ENCODE measurements around the gene NKPD1. TPM values are rescaled to one million over a fixed set of nuclear protein-coding genes. Genes with fewer than 3 reads are reported as not detected.

NKPD1 gene
- polyA plus RNA-seq, 1 of the 3 experiments (the other 2 are of a cell fraction) = 0.12 TPM

GRCh38 chr19:45159210-45159970 is 1.4 kb downstream of the NKPD1 start:
- Histone ChIP-seq H3K36me3 (replicated peaks in 1 of 2; ENCODE audit: control insufficient read depth in 1 of 2, insufficient read depth in 2 of 2, low read length in 1 of 2) (no peaks in the 10 kb centered on the region), H3K9me3 (no peaks in the 10 kb centered on the region), H3K27ac (ENCODE audit: low read depth in 2 of 2, low read length in 1 of 2) (no peak overlapping the region), H3K27me3 (ENCODE audit: insufficient read depth) (no peaks in the 10 kb centered on the region), H3K4me3 (ENCODE audit: low read depth in 2 of 2, low read length in 1 of 2) (no peak overlapping the region), H2AFZ (ENCODE audit: low read depth) (no peak overlapping the region), H3K4me2 (no peak overlapping the region), H3K9me2 (no peaks in the 10 kb centered on the region), H3K9ac (no peak overlapping the region), H3F3A (replicated peaks; ENCODE audit: insufficient read depth) (no peaks in the 10 kb centered on the region), H3K79me2 (ENCODE audit: insufficient read depth) (no peaks in the 10 kb centered on the region), H3K4me1 (ENCODE audit: control insufficient read depth in 1 of 2, insufficient read depth in 2 of 2, low read depth in 1 of 2, low read length in 1 of 2) (peaks cover 0 to 9% of the 10 kb centered on the region in 2 experiments; a peak in 1 of 4 replicates), H4K20me1 (ENCODE audit: insufficient read depth) (no peaks in the 10 kb centered on the region)
- ChIA-PET POLR2A (no interaction called here), CTCF (interaction anchor here (0.9 to 3.7 kb wide), 7 partner anchors 16 to 280 kb away, joined by 3 to 16 read pairs (median 3); no protein-coding TSS in a partner anchor)
- no peak for DNase-seq
- TF ChIP-seq USF2 (IDR thresholded peaks at IDR 0.05; ENCODE audit: borderline replicate concordance, low read depth, low read length) (no peak), RXRA (IDR thresholded peaks at IDR 0.05; ENCODE audit: borderline replicate concordance, low read depth) (no peak), TAF1 (IDR thresholded peaks at IDR 0.05; ENCODE audit: borderline replicate concordance, low read depth, low read length) (no peak), GABPA (IDR thresholded peaks at IDR 0.05; ENCODE audit: low read depth) (no peak), CHD2 (IDR thresholded peaks at IDR 0.05; ENCODE audit: low read length, partially characterized antibody) (no peak), NRF1 (IDR thresholded peaks at IDR 0.05; ENCODE audit: low read depth, low read length) (no peak), EZH2phosphoT487 (IDR thresholded peaks at IDR 0.05; ENCODE audit: borderline replicate concordance, low read depth) (no peak), POLR2AphosphoS5 (IDR thresholded peaks at IDR 0.05; ENCODE audit: low read depth, low read length) (no peak), JUND (IDR thresholded peaks at IDR 0.05) (no peak), RAD21 (IDR thresholded peaks at IDR 0.05; ENCODE audit: low read length) (no peak), FOXM1 (IDR thresholded peaks at IDR 0.05; ENCODE audit: low read depth) (no peak), YY1 (IDR thresholded peaks at IDR 0.05; ENCODE audit: low read depth) (no peak), PBX3 (IDR thresholded peaks at IDR 0.05) (no peak), FOSL2 (IDR thresholded peaks at IDR 0.05; ENCODE audit: borderline replicate concordance, low read depth) (no peak)
- WGBS (ENCODE audit: low lambda C conversion rate) = 76% methylated on average over 8 of the region's 12 CpGs

GRCh38 chr19:45158503-45159209 is 2.1 kb downstream of the NKPD1 start:
- Histone ChIP-seq H3K4me3 (ENCODE audit: low read depth in 2 of 2, low read length in 1 of 2) (no peak overlapping the region), H3K79me2 (ENCODE audit: insufficient read depth) (no peaks in the 10 kb centered on the region), H3K27me3 (ENCODE audit: insufficient read depth) (no peaks in the 10 kb centered on the region), H3K9me3 (no peaks in the 10 kb centered on the region), H4K20me1 (ENCODE audit: insufficient read depth) (no peaks in the 10 kb centered on the region), H2AFZ (ENCODE audit: low read depth) (no peak overlapping the region), H3K36me3 (replicated peaks in 1 of 2; ENCODE audit: control insufficient read depth in 1 of 2, insufficient read depth in 2 of 2, low read length in 1 of 2) (no peaks in the 10 kb centered on the region), H3K9ac (no peak overlapping the region), H3K27ac (ENCODE audit: low read depth in 2 of 2, low read length in 1 of 2) (no peak overlapping the region), H3K9me2 (no peaks in the 10 kb centered on the region), H3K4me2 (no peak overlapping the region), H3K4me1 (ENCODE audit: control insufficient read depth in 1 of 2, insufficient read depth in 2 of 2, low read depth in 1 of 2, low read length in 1 of 2) (peaks cover 0 to 9% of the 10 kb centered on the region in 2 experiments; a peak in 1 of 4 replicates), H3F3A (replicated peaks; ENCODE audit: insufficient read depth) (no peaks in the 10 kb centered on the region)
- 81% methylated on average over 18 of the region's 27 CpGs for WGBS (ENCODE audit: low lambda C conversion rate)
- DNase-seq = no peak
- POLR2A ChIA-PET = no interaction called here
- CTCF ChIA-PET = interaction anchor here (0.9 to 3.7 kb wide), 3 partner anchors 52 to 180 kb away, joined by 3 to 16 read pairs (median 3); no protein-coding TSS in a partner anchor
- TF ChIP-seq EP300 (IDR thresholded peaks at IDR 0.05; ENCODE audit: borderline replicate concordance in 1 of 2, low read depth in 1 of 2, low read length in 1 of 2) = no peak
- TF ChIP-seq REST (IDR thresholded peaks at IDR 0.05; ENCODE audit: low read depth, low read length) = no peak
- no peak for TF ChIP-seq FOXM1 (IDR thresholded peaks at IDR 0.05; ENCODE audit: low read depth)
- TF ChIP-seq USF2 (IDR thresholded peaks at IDR 0.05; ENCODE audit: borderline replicate concordance, low read depth, low read length) = no peak
- no peak for TF ChIP-seq FOSL2 (IDR thresholded peaks at IDR 0.05; ENCODE audit: borderline replicate concordance, low read depth)
- no peak for TF ChIP-seq SMC3 (IDR thresholded peaks at IDR 0.05; ENCODE audit: low read depth, low read length)
- TF ChIP-seq TAF1 (IDR thresholded peaks at IDR 0.05; ENCODE audit: borderline replicate concordance, low read depth, low read length) = no peak
- no peak for TF ChIP-seq TEAD4 (IDR thresholded peaks at IDR 0.05; ENCODE audit: borderline replicate concordance, insufficient read depth)
- no peak for TF ChIP-seq MXI1 (IDR thresholded peaks at IDR 0.05; ENCODE audit: low read depth, low read length)
